ENCODE results near the gene TUBB2B. TPM values are rescaled to one million over a fixed set of nuclear protein-coding genes. Genes with fewer than 3 reads are reported as not detected.

TUBB2B gene
- total RNA-seq, 4 donors from 2014 or later, result 1.0 to 3.4 (median 2.5) TPM

GRCh38 chr6:3226481-3227362, 731 bp downstream of the TUBB2B start:
- no peak for TF ChIP-seq CTCF (IDR thresholded peaks at IDR 0.05; ENCODE audit: low read depth)

GRCh38 chr6:3226042-3226441, 1.4 kb downstream of the TUBB2B start:
- no peak for TF ChIP-seq CTCF (IDR thresholded peaks at IDR 0.05; ENCODE audit: low read depth)

GRCh38 chr6:3222506-3223038, 4.9 kb downstream of the TUBB2B start:
- TF ChIP-seq CTCF (IDR thresholded peaks at IDR 0.05; ENCODE audit: low read depth), result no peak

GRCh38 chr6:3221578-3221977, 5.9 kb downstream of the TUBB2B start:
- TF ChIP-seq CTCF (IDR thresholded peaks at IDR 0.05; ENCODE audit: low read depth), result no peak

- TF ChIP-seq CTCF (IDR thresholded peaks at IDR 0.05; ENCODE audit: low read depth), result no peak
These were observed 7.1 kb downstream of the TUBB2B start for GRCh38 chr6:3220366-3220765.

GRCh38 chr6:3218266-3218665, 9.2 kb downstream of the TUBB2B start:
- no peak for TF ChIP-seq CTCF (IDR thresholded peaks at IDR 0.05; ENCODE audit: low read depth)

- no peak for TF ChIP-seq CTCF (IDR thresholded peaks at IDR 0.05; ENCODE audit: low read depth)
These were observed 10.2 kb downstream of the TUBB2B start for GRCh38 chr6:3217286-3217685.
